ENCODE results near the gene MB21D2.

MB21D2 gene

GRCh38 chr3:192827208-192827607 is 90.4 kb downstream of the MB21D2 start:
- Mint-ChIP-seq H3K9me3 (no peaks in the 10 kb centered on the region), H3K27me3 (ENCODE audit: low read depth, poor library complexity) (no peaks in the 10 kb centered on the region), H3K4me1 (peaks cover 39% of the 10 kb centered on the region), H3K36me3 (ENCODE audit: low read depth) (peaks cover 12% of the 10 kb centered on the region), H3K4me3 (no peak overlapping the region), H3K27ac (no peak overlapping the region)
- TF ChIP-seq CTCF (IDR thresholded peaks at IDR 0.05): no peak
- DNase-seq: no peak

- H3K27ac Mint-ChIP-seq: no peak overlapping the region
Observed at GRCh38 chr3:192826214-192827006, 91.2 kb downstream of the MB21D2 start.

DNA sequence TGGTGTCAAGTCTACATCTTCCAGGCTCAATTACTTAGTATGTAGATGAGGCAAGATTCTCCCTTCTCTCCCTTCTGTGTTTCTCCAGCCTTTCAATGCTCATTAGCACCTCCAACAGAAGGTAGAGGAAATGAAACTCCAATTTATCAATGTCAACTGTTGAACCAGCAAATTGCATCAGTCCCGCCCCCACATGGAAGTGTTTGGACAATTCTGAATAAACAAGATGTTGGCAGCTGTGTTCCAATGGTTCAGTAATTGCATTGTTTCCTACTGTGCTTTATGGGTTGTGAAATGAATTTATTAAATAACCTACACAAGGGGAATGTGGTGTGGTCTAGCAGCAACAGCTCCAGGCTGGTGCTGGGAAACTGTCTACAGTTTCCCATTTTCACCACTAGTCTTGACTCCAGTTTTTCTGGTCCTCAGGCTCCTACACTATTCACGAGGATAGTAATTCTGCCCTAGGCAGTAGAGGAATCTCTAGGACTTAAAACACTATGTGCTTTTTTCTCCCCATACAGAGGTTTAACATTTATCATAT is 91.9 kb downstream of the MB21D2 start:
- Mint-ChIP-seq H3K4me3 (no peak overlapping the region), H3K4me1 (peaks cover 37% of the 10 kb centered on the region), H3K27ac (no peak overlapping the region), H3K27me3 (ENCODE audit: low read depth, poor library complexity) (no peaks in the 10 kb centered on the region), H3K9me3 (no peaks in the 10 kb centered on the region), H3K36me3 (ENCODE audit: low read depth) (peaks cover 12% of the 10 kb centered on the region)
- no peak for DNase-seq
- no peak for TF ChIP-seq CTCF (IDR thresholded peaks at IDR 0.05)

More at GRCh38 chr3:192826214-192827006, 91.2 kb downstream of the MB21D2 start:
- Mint-ChIP-seq H3K36me3 (ENCODE audit: low read depth) (peaks cover 12% of the 10 kb centered on the region), H3K9me3 (no peaks in the 10 kb centered on the region), H3K4me1 (peaks cover 38% of the 10 kb centered on the region), H3K27me3 (ENCODE audit: low read depth, poor library complexity) (no peaks in the 10 kb centered on the region), H3K4me3 (no peak overlapping the region)
- no peak for DNase-seq
- no peak for TF ChIP-seq CTCF (IDR thresholded peaks at IDR 0.05)

DNA sequence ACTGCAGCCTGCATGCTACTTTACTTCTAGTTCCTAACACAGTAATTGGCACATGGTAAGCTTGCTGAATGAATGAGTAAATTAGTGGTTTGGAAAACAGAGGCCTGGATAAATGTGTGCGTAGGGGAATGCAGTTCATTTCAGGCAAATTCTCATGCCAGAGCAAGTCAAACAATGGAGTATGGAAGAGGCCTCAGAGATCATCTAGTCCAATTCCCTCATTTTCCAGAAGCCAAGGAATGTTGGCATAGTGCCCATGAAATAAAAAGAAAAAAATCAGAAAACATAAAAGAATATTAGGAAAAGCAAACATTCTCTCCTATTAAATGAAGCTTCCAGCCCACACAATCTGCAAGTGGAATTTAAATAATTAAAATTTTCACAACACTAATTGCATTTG is 92.4 kb downstream of the MB21D2 start:
- Mint-ChIP-seq H3K4me1 (peaks cover 37% of the 10 kb centered on the region), H3K27ac (no peak overlapping the region), H3K27me3 (ENCODE audit: low read depth, poor library complexity) (no peaks in the 10 kb centered on the region), H3K4me3 (no peak overlapping the region), H3K9me3 (no peaks in the 10 kb centered on the region), H3K36me3 (ENCODE audit: low read depth) (peaks cover 9% of the 10 kb centered on the region)
- no peak for DNase-seq
- TF ChIP-seq CTCF (IDR thresholded peaks at IDR 0.05): no peak

- no peak for TF ChIP-seq CTCF (IDR thresholded peaks at IDR 0.05)
- H3K4me3 Mint-ChIP-seq: no peak overlapping the region
- H3K27ac Mint-ChIP-seq: no peak overlapping the region
Observed at GRCh38 chr3:192824313-192824712, 93.3 kb downstream of the MB21D2 start.

GRCh38 chr3:192821161-192821560 is 96.5 kb downstream of the MB21D2 start:
- Mint-ChIP-seq H3K36me3 (ENCODE audit: low read depth) (peaks cover 5% of the 10 kb centered on the region), H3K27me3 (ENCODE audit: low read depth, poor library complexity) (no peaks in the 10 kb centered on the region), H3K27ac (no peak overlapping the region), H3K4me1 (peaks cover 57% of the 10 kb centered on the region), H3K9me3 (no peaks in the 10 kb centered on the region), H3K4me3 (no peak overlapping the region)
- DNase-seq: no peak
- TF ChIP-seq CTCF (IDR thresholded peaks at IDR 0.05): no peak

More at GRCh38 chr3:192824313-192824712, 93.3 kb downstream of the MB21D2 start:
- DNase-seq: no peak
- H3K4me1 Mint-ChIP-seq: peaks cover 42% of the 10 kb centered on the region
- no peaks in the 10 kb centered on the region for H3K9me3 Mint-ChIP-seq
- H3K27me3 Mint-ChIP-seq (ENCODE audit: low read depth, poor library complexity): no peaks in the 10 kb centered on the region
- peaks cover 5% of the 10 kb centered on the region for H3K36me3 Mint-ChIP-seq (ENCODE audit: low read depth)
